Calu3 (cell line): Measurements from ENCODE around the gene RPS28. TPM values are rescaled to one million over a fixed set of nuclear protein-coding genes. Genes with fewer than 3 reads are reported as not detected.
"Not testable (repeated sequence)": the region's sequence is repeated elsewhere in the genome, so short reads cannot be mapped to it uniquely, and the experiment has no call there.

Source experiments
- BruUV-seq: library from RNA; stranded (reverse); fragments of 400-500 nt; replicated peaks from 2 replicates; lab custom pipeline; 2021; lab: Mats Ljungman, UMichigan
- CTCF ChIA-PET: fragments of 300-600 bp; sonication (Branson Sonifier 250); formaldehyde crosslinking; loops from one replicate; lab custom pipeline; 2022; ENCODE audit warnings: antibody characterized with exemption; lab: Charles Lee
- DNase-seq: peaks from one replicate; pipeline ENCODE4 v3.0.0; 2022
- H3K27ac Mint-ChIP-seq: one replicate; pipeline ENCODE4 v1.8.0; 2022; ENCODE audit warnings: mixed read lengths; ENCODE audit not compliant: unreplicated experiment
- H3K27me3 Mint-ChIP-seq: one replicate; pipeline ENCODE4 v1.8.0; 2022; ENCODE audit warnings: mixed read lengths; ENCODE audit not compliant: unreplicated experiment
- H3K36me3 Mint-ChIP-seq: one replicate; pipeline ENCODE4 v1.8.0; 2022; ENCODE audit warnings: mild to moderate bottlenecking, moderate library complexity, mixed read lengths; ENCODE audit not compliant: insufficient read depth, unreplicated experiment
- H3K4me1 Mint-ChIP-seq: one replicate; pipeline ENCODE4 v1.8.0; 2022; ENCODE audit warnings: mild to moderate bottlenecking, low read depth, mixed read lengths; ENCODE audit not compliant: unreplicated experiment
- H3K4me3 Mint-ChIP-seq: one replicate; pipeline ENCODE4 v1.8.0; 2022; ENCODE audit warnings: mild to moderate bottlenecking, low read depth, moderate library complexity, mixed read lengths; ENCODE audit not compliant: unreplicated experiment
- H3K9me3 Mint-ChIP-seq: one replicate; pipeline ENCODE4 v1.8.0; 2022; ENCODE audit warnings: low read depth, mixed read lengths; ENCODE audit not compliant: unreplicated experiment
- intact Hi-C: fragments of 100-400 bp; cut with micrococcal nuclease; formaldehyde crosslinking; loops from one replicate; pipeline ENCODE4 v1.10.0; 2022; ENCODE audit not compliant: unreplicated experiment
- total RNA-seq: library from RNA; stranded (reverse); gene quantifications from 2 replicates; pipeline ENCODE4 v1.2.3, GENCODE V29; 2022
- TF ChIP-seq, protein P1 (sequence below): fragments of 200-600 bp; IDR thresholded peaks from one replicate; pipeline ENCODE4 v1.8.0; 2022; ENCODE audit warnings: antibody characterized with exemption; ENCODE audit not compliant: unreplicated experiment

The RPS28 gene
- total RNA-seq, 1 experiment from 2014 or later = 565 TPM

DNA sequence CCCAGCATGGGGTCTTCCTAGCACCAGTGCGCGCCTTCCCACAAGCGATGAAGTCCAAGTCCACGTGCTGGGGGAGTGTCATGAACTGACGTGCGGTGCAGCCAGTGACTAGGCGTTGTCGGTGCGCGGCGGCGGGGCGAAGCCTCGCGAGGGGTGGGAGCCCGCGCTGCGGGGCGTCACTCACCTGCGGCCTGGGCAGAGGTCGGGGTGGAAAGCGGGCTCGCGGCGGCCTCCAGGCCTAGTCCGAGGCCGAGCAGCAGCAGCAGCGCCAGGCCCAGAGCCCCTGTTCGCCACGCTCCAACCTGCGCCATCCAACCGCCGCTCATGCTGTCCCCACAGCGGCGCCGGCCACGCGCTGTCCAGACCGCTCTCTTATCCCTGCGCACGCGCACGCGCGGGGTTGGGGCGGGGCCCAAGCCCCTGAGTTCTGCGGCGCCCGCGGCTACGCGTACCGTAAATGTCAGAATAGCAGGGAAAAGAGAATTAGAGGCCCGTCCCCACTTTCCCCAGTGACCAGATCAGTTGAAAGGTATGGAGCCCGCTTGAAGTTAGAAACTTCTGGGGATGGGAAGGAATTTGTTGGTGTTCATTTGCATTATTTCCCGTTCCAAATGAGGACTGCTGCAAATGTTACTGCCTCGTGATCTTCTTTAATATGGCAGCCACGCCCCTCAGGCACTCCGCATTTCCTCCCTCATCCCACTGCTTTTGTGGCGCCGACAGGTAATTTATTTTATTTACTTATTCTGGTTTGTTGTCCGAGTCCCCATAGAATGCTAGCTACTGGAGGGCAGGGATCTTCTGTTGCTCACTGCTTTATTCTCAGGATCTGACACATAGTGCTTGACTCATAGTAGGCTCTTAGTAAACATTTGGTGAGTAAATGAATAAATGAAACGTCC, 13.1 kb upstream of the RPS28 start, which contains the start of gene CD320:
CD320 (minus strand) TSS at position 394 of the 902 bp plus-strand sequence; CDS start at position 326, 68 bp downstream.
- Mint-ChIP-seq H3K36me3 (peaks cover 29% of the 10 kb centered on the region), H3K27me3 (no peaks in the 10 kb centered on the region), H3K9me3 (no peaks in the 10 kb centered on the region), H3K4me3 (peak within 1 kb of the TSS; percentile 95), H3K4me1 (peaks cover 15% of the 10 kb centered on the region), H3K27ac (peak within 1 kb of the TSS; percentile 69)
- BruUV-seq = TSS peak; percentile 19
- CTCF ChIA-PET = no interaction called here
- peak; percentile 84 for DNase-seq
- TF ChIP-seq, protein P1, sequence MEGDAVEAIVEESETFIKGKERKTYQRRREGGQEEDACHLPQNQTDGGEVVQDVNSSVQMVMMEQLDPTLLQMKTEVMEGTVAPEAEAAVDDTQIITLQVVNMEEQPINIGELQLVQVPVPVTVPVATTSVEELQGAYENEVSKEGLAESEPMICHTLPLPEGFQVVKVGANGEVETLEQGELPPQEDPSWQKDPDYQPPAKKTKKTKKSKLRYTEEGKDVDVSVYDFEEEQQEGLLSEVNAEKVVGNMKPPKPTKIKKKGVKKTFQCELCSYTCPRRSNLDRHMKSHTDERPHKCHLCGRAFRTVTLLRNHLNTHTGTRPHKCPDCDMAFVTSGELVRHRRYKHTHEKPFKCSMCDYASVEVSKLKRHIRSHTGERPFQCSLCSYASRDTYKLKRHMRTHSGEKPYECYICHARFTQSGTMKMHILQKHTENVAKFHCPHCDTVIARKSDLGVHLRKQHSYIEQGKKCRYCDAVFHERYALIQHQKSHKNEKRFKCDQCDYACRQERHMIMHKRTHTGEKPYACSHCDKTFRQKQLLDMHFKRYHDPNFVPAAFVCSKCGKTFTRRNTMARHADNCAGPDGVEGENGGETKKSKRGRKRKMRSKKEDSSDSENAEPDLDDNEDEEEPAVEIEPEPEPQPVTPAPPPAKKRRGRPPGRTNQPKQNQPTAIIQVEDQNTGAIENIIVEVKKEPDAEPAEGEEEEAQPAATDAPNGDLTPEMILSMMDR = no peak
- intact Hi-C loops = no loop called here

GRCh38 chr19:8308891-8309291, 12.4 kb upstream of the RPS28 start:
- peak overlapping the region; percentile 69 for H3K27ac Mint-ChIP-seq
- H3K9me3 Mint-ChIP-seq = no peaks in the 10 kb centered on the region
- BruUV-seq = no TSS peak
- H3K4me3 Mint-ChIP-seq = peak overlapping the region; percentile 95
- H3K27me3 Mint-ChIP-seq = no peaks in the 10 kb centered on the region
- H3K4me1 Mint-ChIP-seq = peaks cover 15% of the 10 kb centered on the region
- TF ChIP-seq, protein P1 = no peak
- intact Hi-C loops = no loop called here
- DNase-seq = no peak
- CTCF ChIA-PET = no interaction called here
- peaks cover 29% of the 10 kb centered on the region for H3K36me3 Mint-ChIP-seq

DNA sequence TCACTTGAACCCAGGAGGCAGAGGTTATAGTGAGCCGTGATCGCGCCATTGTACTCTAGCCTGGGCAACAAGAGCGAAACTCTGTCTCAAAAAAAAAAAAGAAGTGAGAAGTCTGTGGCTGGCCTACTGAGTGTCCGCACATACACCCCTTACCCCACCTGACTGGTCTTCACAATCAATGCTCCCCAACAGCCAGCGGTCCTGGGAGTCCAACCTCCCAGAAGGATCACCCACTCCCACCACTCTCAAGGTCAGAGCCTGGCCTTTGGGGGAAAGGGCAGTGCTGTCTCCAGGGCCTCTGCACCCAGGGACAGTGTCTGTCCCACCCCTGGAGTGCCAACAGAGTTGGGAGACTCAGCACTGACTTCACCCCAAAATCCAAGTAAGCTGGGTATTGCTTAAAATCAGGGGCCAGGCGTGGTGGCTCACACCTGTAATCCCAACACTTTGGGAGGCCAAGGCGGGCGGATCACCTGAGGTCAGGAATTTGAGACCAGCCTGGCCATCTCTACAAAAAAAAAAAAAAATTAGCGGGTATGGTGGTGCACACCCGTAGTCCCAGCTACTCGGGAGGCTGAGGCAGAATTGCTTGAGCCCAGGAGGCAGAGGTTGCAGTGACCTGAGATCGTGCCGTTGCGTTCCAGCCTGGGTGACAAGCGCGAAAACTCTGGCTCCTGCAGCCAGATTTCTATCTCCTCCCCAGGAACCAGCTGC, 10.8 kb upstream of the RPS28 start:
- Mint-ChIP-seq H3K9me3 (no peaks in the 10 kb centered on the region), H3K4me1 (peaks cover 15% of the 10 kb centered on the region), H3K27ac (no peak overlapping the region), H3K27me3 (no peaks in the 10 kb centered on the region), H3K36me3 (peaks cover 22% of the 10 kb centered on the region), H3K4me3 (no peak overlapping the region)
- DNase-seq = no peak
- TF ChIP-seq, protein P1 = no peak
- CTCF ChIA-PET = interaction anchor here (0.6 kb wide), 1 partner anchor 92 kb away, joined by 3 read pairs; no protein-coding TSS in a partner anchor
- no TSS peak for BruUV-seq
- intact Hi-C loops = loop anchor here (10.0 kb wide), 1 partner anchor 46 kb away; no protein-coding TSS in a partner anchor

DNA sequence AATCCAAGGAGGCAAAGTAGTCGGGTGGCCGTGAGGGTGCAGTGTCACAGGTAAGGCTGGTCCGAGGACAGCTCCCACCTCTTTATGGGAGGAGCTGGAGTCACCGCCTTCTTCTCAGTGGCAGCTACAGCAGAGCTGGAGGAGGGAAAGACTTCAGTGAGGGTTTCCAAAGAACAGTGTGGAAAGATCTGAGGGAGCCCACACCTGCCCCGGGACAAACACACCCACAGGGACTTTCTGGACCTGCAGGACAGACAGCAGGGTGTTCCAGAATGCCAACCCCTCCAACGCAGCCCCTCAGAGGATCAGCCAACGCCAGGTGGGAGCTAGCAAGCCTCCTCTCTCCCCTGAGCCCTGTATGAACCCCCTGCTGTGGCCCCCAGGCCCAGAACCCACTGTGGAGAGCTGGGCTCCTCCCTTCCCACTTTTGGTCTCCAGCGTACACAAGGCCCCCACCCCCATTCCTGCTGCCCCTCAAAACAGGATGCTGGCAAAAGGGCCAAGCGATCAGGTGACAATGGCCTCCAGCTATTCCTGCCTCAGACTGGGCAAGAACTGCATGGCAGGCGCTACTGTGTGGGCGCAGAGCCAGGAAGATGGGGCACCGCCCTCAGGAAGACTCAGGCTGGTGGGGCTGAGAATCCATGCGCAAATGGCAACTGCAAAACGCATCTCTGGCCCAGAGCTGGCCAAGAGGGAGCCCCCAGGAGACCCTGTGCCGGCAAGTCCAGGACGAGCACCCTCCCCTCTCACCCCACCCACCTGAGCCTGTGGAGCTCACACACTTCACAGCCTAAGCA, 9.6 kb upstream of the RPS28 start:
- intact Hi-C loops = loop anchor here (10.0 kb wide), 1 partner anchor 47 kb away; no protein-coding TSS in a partner anchor
- H3K27me3 Mint-ChIP-seq = no peaks in the 10 kb centered on the region
- no peak overlapping the region for H3K27ac Mint-ChIP-seq
- no TSS peak for BruUV-seq
- H3K4me3 Mint-ChIP-seq = no peak overlapping the region
- TF ChIP-seq, protein P1 = no peak
- CTCF ChIA-PET = no interaction called here
- peaks cover 22% of the 10 kb centered on the region for H3K36me3 Mint-ChIP-seq
- no peaks in the 10 kb centered on the region for H3K9me3 Mint-ChIP-seq
- H3K4me1 Mint-ChIP-seq = peaks cover 15% of the 10 kb centered on the region
- DNase-seq = no peak

GRCh38 chr19:8314981-8315640, 6.2 kb upstream of the RPS28 start:
- H3K4me1 Mint-ChIP-seq, H3K9me3 Mint-ChIP-seq, H3K27me3 Mint-ChIP-seq, CTCF ChIA-PET, BruUV-seq, H3K4me3 Mint-ChIP-seq, H3K27ac Mint-ChIP-seq, DNase-seq, H3K36me3 Mint-ChIP-seq: not testable (repeated sequence)
- intact Hi-C loops = loop anchor here (10.0 kb wide), 1 partner anchor 50 kb away; no protein-coding TSS in a partner anchor
